ENCODE data around the gene HOMER3.

Gene HOMER3

DNA sequence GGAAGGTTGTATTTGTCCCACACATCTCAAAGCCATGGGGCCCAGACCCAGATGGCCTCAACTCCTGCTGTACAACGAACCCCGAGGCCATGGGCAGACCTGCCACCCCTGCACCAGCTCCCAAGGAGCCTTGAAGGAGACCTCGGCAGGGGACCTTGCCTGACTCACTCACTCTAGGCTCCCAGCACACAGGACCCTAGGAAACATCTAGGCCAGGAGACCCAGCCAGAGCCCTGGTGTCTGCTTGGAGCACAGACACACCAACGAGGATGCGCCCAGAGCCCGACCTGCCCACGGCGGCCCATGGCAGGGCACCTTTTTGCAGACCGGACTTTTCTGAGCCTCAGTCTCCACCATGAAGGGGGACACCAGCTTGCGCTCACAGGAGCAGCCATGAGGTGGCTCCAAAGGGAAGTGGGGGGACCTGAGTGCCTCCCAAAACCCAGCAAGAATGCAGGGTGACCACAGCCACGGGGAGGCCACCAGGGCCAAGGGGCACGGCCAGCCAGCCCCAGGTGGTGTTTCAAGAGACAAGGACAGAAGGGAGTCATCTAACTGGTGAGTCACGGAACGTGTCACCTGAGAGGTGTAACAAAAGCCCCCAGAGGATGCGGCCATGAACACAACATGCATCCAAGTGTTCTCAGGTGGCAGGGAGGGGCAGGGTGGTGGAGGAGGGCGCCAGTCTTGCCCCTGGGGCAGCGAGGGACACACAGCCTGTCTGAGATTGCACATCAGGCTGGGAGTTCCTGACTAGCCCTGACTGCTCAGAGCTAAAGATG is 40.1 kb downstream of the HOMER3 start:
- DNase-seq, result no peak

DNA sequence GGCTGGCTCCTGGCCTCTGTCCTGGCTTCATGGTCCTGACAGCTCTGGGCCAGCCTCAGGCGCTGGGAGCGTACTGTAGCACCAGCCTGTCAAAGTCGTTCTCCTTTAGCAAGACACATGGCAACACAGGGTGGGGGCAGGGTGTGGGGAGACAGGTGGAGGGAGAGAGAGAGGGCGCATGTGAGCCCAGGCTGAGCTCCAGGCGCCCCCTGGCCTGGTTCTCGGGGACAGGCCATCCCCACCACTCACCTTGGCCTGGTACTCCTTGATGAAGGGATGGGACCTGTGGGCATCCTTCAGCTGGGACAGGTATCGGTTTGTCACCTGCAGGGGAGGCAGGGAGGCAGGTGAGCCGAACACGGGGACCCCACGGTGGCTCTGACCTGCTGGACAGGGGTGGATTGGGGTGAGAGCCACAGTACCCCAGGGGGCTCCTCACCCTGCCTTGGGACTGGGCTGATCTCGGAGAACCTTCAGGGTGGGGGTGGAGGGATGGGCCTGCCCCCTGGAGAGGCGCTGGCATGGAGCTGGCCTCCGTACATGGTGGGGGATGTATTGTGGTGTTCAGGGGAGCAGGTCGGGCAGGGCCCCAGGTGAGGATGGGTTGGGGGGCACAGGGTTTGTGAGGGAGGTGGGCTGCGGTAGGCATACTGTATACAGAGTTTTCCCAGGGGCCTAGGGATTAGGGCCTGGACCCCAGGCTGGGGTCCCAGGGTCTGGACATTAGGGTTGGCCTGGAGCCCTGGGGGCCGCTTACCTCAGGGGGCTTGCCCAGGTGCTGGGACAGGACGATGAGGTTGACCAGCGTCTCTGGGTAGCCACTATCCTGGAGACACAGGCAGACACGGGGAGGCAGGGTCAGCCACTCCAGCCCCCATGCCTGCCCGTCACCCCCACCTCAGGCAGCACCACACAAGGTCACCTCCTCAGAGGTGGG is 41.1 kb downstream of the HOMER3 start:
- no peak for DNase-seq

DNA sequence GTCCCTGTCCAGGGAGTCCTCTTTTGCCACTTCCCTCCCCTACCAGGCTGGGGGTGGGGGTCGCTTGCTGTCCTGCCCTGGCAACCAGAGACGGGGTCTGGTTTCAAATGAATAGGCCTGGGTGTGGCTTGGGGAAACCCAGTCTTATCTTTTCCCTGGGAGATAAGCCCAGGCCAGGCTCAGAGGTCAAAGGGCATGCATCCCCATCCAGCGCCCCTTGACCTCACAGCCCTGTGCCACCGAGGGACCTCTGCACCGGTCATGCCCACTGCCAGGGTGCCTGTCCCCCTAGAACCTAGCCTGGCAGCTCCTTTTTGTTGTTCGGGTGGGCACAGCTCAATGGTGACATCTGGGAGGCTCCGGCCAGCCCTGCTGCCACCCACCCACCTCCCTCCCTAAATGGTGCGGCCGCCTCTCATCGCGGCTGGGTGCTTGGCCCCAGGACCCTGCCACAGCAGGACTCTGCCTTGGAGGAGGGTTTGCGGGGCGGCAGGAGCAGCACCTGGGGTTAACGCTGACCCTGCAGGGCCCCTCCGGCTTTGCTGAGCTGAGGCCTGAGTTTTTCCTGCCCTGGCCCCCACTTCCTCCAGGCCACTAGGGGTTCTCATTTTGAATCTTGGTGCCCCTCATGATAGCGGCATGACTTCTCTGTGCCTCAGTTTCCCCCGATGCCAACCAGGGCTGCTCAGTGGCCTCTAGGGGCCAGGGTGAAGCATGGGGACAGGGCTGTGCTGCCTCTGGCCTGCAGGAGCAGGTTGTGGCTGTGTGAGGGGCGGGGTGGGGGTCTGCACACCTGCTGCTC is 42.2 kb downstream of the HOMER3 start:
- no peak for DNase-seq

DNA sequence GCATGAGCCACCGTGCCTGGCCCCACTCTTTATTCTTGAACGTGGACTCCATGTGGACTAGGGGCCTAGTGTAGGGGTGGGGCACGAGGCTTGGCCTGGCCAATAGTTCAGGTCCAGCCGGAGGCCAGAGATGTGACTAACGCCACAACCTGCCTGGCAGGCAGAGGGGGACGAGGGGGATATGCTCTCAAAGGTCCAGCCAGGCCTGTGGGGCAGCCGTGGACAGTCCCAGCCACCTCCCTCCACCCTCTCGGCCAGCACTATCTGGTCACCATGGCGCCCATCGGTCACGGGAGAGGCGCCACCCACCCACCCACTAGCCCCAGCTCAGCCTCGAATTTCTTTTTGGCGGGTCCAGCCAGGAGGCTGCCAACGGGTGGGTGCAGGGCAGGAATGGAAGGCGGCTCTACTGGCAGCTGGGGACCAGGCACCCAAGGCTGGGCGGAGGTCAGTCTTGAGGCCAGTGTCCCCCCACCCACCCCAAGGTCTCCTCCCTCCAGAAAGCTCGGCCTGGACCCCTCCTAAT is 42.9 kb downstream of the HOMER3 start:
- no peak for DNase-seq

DNA sequence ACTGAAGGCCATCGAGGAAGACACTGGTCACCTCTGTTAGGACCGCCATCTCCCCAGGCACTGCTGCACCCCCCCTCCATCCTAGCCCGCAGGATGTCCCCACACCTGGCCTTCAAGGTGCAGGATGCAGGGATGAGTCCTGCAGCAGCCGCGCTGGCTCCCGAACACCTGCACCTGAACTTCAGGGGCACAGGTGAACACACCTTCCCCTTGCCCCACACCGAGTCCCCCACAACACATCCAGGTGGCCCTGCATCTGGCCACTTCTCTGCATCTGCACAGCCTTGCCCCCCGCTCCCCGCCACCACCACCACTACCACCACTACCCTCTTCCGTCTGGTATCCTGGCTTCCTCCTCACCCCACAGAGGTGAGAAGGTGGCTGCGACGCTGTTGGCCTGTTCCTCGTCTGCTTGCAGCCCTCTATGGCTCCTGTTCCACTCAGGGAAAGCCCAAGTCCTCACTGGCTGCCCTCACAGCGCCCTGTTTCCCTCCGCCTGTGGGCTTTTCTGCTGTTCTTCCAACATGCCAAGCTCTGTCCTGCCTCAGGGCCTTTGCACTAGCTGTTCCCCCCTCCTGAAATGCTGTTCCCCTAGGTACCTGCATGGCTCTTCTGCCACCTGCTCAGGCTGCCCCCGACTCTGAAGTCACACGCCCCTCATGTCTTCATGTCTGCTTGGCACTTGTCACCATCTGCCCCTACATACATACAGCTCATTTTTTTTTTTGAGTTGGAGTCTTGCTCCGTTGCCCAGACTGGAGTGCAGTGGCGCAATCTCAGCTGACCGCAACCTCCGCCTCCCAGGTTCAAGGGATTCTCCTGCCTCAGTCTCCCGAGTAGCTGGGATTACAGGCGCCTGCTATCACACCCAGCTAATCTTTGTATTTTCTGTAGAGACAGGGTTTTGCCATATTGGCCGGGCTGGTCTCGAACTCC is 43.7 kb downstream of the HOMER3 start:
- no peak for DNase-seq

DNA sequence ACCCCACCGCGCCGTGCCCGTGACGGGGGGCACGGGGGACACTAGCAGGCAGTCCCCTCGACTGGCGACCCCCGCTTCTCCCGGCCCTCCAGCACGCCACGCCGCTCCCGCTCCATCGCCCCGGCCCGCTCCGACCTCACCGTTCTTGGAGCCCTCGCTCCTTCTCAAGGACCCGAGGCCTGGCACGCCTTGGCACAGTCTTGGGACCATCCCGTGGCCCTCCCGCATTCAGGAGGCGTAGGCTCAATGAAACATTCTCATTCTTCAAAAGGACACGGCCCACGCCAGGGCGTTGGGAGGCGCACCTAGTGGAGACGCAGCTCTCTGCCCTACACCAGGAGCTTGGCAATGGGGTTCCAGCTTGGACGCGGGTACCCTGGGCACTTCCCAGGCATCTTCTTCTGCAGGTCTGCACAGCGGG is 44.6 kb downstream of the HOMER3 start:
- no peak for DNase-seq

DNA sequence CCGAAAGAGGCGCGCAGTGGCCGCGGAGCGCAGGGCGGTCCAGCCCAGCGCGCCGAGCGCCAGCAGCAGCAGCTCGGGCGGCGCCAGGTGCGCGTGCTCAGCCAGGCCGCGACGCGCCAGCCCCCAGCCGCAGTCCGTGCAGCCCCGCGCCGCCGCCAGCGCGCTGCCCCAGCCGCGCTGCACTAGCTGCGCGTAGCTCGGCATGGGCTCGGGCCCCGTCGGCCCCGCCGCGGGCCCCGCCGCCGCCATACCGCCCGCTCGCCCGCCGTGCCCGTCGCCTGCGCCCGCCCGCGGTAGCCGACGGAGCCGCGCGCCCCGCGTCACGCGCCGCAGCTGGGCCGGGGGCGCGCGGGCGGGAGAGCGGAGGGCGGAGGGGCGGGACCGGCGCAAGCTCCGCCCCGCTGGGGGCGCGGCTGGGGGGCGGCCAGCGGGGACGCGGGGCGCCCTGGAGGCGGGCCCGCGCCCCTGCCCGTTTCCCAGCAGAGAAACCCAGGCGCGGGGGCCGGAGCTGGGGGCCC is 45.1 kb downstream of the HOMER3 start, which contains the start of gene CERS1:
Gene CERS1 (minus strand): TSS at position 335 of the 518 bp plus-strand sequence. CDS start 86 bp downstream, at position 249.
- DNase-seq, result no peak

DNA sequence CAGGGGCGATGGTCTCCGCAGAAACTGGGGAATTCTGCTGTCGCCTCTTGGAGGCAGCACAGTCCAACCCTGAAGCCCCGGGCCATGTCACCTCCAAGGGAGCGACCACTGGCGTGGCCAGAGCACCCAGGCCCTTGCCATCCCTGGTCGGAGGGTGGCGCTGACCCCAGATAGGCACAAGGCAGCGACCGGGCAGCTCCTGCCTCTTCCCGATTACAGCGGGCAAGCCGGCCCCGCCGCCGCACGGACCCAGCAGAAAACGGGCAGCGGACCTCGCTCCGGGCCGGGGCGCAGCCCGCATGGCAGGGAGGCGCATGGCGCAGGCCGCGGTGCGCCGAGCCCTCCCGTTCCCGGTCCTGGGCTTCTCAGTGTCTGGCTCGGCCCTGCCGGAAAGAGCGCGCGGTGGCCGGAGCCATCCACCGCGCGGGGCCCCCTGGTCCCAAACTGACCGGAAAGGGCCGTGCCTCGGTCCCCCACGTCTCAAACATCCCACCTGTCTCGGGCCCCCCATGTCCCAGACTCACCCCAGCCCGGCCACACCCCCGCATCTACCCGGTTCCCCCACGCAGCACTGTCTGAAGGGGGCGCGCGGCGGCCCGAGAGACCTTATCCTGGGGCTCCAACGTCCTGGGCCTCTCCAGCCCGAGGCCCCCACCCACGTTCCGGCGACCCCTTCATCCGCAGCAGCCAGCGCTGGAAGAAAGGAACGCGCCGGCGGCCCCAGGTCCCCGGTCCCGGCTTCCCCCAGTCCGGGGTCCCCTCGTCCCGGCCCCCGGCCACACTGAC is 45.8 kb downstream of the HOMER3 start:
- peak; percentile 23 for DNase-seq

DNA sequence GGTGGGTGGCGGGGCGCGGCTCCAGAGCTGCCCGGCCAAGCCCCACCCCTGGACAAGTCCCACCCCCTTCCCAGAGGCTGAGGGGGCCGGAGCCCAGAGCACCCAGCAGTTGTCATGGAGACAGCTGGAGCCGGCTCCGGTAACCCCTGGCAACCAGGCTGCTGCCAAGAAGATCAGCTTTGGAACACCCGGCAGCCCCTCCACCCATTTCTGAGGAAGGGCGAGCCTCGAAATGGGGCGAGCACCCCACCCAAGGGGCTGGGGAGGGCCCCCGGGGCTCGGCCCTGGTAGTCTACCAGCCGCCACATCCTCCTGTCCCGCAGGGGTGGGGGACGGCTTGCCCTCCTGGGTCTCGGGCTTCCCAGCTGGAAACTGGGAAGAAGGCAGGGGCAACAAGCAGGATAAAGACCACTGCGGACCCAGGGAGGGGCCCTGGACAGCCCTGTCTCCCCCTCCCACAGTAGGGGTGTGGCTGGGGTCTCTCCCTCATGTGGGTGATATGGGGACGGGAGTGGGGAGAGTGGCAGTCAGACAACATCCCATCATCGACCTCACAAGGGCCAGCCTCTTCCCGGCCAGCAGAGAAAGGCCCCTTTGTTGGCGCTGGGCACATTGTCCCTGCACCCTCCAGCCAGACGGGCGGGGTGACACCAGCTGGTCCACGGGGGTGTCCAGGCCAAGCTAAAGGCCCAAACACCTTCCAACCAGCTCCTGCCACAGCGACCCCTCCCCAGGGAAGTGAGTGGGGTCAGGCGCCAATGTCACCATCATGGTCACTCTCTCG is 46.6 kb downstream of the HOMER3 start:
- DNase-seq, result peak; percentile 38

DNA sequence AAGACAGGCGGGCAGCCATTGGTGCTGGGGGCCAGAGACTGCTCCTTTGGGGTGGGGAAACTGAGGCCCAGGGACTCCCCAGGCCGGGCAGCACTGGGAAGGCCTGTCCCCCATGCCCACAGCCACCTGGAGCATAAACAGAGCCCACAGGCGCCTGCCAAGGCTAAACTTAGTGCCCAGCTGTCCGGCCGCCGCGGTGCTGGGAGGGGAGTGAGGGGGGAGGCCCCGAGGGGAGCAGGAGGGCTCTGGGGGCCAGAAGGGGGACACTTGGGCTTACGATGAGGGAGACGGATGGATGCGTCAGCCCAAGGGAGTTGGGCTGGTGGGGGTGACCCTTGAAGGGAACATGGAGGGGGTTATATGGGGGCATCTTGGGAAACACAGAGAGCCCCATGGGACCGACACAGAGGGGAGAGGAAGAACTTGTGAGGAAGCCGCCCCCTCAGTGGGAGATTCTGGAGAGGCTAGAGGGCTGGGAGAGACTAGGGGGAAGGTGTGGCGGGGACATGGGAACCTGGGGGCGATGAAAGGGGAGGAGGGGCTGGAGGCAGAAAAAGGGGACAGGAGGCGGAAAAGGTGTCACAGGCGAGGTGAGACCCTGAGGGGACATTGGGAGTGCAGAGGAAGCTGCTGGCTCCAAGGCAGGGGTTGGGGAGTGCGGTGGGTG is 47.3 kb downstream of the HOMER3 start:
- no peak for DNase-seq

DNA sequence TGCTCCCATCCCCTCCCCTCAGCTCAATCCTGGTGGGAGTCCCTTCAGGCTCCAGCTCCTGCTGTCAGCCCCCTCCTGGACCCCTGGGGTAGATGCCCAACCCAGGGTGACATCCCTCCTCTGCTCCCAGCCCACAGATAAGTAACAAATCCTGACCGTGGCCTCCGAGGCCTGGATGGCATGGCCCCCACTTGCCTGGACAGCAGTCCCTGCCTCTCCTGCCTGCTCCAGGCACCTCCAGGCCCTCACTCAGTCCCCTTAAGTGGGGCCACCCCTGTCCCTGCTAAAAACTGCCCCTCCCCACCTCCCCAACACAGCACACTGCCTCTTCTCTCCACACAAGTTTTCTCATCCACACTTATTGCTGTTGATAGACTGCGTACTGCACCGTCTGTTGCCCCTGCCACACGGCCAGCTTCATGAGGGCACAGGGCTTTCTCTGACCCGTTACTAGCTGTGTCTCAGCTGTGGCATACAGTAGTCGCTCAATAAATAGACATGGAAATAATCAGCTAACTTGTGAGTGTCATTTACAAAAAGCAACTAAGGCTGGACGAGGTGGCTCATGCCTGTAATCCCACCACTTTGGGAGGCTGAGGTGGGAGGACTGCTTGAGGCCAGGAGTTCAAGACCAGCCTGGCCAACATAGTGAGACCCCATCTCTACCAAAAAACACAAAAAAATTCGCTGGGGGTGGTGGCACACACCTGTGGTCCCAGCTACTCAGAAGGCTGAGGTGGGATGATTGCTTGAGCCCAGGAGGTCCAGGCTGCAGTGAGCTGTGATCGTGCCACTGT is 50.9 kb downstream of the HOMER3 start:
- DNase-seq, result no peak

DNA sequence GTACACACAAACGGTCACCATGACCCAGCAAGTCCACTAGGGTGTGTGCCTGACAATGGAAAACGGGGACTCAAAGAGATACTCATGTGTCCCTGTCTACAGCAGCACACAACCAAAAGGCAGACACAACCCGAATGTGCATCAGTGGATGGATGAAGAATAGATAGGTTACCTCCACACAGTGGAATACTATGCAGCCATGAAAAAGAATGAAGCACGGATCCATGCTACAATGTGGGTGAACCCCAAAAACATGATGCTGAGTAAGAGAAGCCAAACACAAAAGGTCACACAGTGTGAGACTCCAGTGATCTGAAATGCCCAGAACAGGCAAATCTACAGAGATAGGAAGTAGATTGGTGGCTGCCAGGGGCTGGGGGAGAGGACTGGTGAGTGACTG is 54.0 kb downstream of the HOMER3 start:
- no peak for DNase-seq

DNA sequence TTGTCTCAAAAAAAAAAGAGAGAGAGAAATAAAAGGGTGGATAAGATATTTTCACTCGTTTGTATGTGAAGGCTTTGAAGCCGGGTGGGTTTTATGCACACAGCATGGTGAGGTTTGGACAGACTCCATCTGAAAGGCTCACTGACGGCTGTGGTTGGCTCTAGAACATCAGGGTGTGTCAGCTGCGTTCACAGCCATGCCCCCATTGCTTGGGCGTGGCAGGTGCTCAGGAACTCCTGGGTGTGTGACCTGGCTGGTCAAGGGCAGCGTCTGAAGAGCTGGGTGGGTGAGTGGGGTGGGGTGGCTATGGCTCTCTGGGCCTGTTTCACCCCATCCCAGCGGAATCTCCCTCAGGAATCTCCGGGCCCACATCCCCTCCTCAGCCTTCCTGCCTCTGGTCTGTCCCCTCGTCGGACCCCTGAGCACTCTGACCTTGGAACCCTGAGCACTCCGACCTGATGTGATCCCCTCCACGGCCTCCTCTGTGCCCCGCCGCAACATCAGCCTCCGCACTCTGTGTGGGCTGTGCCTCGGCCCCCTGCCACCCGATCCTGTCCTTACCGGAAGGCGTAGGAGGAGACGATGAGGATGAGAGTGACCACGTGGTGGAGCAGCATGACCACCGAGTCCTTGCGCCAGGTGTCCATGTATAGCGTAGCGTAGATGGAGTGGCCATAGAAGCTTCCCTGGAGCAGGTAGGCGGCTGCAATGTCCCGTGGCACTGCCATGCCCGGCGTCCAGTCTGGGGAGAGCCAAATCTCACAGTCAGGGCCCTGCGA is 57.3 kb downstream of the HOMER3 start:
- no peak for DNase-seq

DNA sequence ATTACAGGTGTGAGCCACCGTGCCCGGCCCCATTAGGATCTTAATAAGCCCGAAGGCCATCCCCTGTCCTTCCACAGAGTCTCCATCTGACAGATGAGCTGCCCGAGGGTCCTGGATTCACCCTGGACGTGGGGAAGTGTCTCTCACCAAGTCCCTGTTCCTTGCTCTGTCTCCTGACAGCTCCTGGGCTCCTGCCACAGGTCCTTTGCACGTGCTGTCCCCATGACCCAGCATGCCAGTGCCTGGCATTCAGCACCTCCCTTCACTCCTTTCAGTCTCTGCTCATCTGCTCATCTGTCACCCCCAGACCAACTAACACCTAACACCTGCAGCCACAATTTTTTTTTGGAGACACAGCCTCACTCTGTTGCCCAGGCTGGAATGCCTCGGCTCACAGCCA is 59.5 kb downstream of the HOMER3 start:
- no peak for DNase-seq

DNA sequence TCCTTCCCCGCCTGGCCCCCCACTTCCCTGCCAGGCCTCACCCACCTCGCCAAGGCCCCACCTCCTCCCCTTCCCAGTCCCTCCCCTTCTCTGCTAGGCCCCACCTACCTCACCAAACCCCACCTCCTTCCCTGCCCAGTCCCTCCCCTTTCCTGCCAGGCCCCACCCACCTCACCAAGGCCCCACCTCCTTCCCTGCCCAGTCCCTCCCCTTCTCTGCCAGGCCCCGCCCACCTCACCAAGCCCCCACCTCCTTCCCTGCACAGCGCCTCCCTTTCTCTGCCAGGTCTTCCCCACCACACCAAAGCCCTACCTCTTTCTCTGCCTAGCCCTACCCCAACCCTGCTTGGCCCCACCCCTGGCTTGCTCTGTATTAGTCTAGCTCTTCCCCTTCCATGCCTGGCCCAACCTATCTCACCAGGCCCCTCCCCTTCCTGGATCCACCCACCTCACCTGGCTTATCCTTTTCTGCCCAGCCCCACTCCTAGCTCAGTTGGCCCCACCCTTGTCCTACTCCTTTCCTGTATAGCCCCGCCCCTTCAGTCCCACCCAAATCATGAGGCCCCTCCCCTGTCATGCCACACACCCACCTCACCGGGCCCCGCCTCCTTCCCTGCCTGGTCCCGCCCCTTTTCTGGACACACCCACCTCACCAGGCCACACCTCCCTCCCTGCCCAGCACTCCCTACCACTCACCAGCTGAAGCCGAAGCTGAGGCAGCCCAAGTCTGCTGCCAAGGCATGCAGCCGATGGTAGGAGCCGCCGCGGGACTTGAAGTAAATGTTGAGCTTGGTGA is 61.2 kb downstream of the HOMER3 start:
- no peak for DNase-seq

Measured in NCI-H748 treated with DMSO at 0.1 percent for 48 hours (cell line).